HepG2 (cell line): Measurements from ENCODE around the gene ARL4D. TPM values are rescaled to one million over a fixed set of nuclear protein-coding genes. Genes with fewer than 3 reads are reported as not detected.
A peak's percentile ranks its signal among the peaks of the same experiment; 100 is the strongest.

Experiments
- FOXK1 ChIP-seq: sonication (generic); formaldehyde crosslinking; IDR thresholded peaks from 2 replicates; pipeline ENCODE4 v1.4.0; 2020; ENCODE audit warnings: low read depth, missing genetic modification reagents, borderline replicate concordance
- HOXA9 ChIP-seq: sonication (generic); formaldehyde crosslinking; IDR thresholded peaks from 2 replicates; pipeline ENCODE4 v1.8.1; 2022; ENCODE audit warnings: missing genetic modification reagents, mild to moderate bottlenecking, moderate library complexity, borderline replicate concordance
- IRF1 ChIP-seq: sonication (generic); formaldehyde crosslinking; IDR thresholded peaks from 2 replicates; pipeline ENCODE4 v1.4.0; 2020; ENCODE audit warnings: low read depth, mild to moderate bottlenecking, missing genetic modification reagents
- PRDM10 ChIP-seq: sonication (generic); formaldehyde crosslinking; IDR thresholded peaks from 2 replicates; pipeline ENCODE4 v1.4.0; 2020; ENCODE audit warnings: low read depth, missing genetic modification reagents
- RORA ChIP-seq: sonication (generic); formaldehyde crosslinking; IDR thresholded peaks from 2 replicates; pipeline ENCODE4 v1.5.0; 2020; ENCODE audit warnings: mild to moderate bottlenecking, missing genetic modification reagents, moderate library complexity
- ZBTB40 ChIP-seq, 2 experiments: fragments of 450-650 bp in 1 of 2; sonication (generic) in 1 of 2; formaldehyde crosslinking in 1 of 2; IDR thresholded peaks; 2 replicates each; pipeline versions ENCODE4 v1.6.1 to v1.8.0; 2016 to 2022; ENCODE audit warnings: antibody characterized with exemption in 1 of 2, mild to moderate bottlenecking in 1 of 2, missing genetic modification reagents in 1 of 2
- ZFY ChIP-seq: sonication (generic); formaldehyde crosslinking; IDR thresholded peaks from 2 replicates; pipeline ENCODE4 v1.4.0; 2020; ENCODE audit warnings: missing genetic modification reagents
- ZMAT5 ChIP-seq: sonication (generic); formaldehyde crosslinking; IDR thresholded peaks from 2 replicates; pipeline ENCODE4 v1.5.0; 2020; ENCODE audit warnings: mild to moderate bottlenecking, low read depth, missing genetic modification reagents, borderline replicate concordance
- ZNF24 ChIP-seq: fragments of 450-650 bp; IDR thresholded peaks from 2 replicates; pipeline ENCODE4 v1.6.1; 2017; ENCODE audit warnings: antibody characterized with exemption, mild to moderate bottlenecking
- ZNF326 ChIP-seq: sonication (generic); formaldehyde crosslinking; IDR thresholded peaks from 2 replicates; pipeline ENCODE4 v1.4.0; 2020; ENCODE audit warnings: missing genetic modification reagents, borderline replicate concordance
- ZNF350 ChIP-seq: sonication (generic); formaldehyde crosslinking; IDR thresholded peaks from 2 replicates; pipeline ENCODE4 v1.4.0; 2020; ENCODE audit warnings: mild to moderate bottlenecking, low read depth, missing genetic modification reagents, borderline replicate concordance
- ZNF629 ChIP-seq: sonication (generic); formaldehyde crosslinking; conservative IDR thresholded peaks from 2 replicates; pipeline ENCODE4 v1.5.0; 2020; ENCODE audit warnings: missing genetic modification reagents
- ZNF780A ChIP-seq: sonication (generic); formaldehyde crosslinking; IDR thresholded peaks from 2 replicates; pipeline ENCODE4 v1.8.0; 2022; ENCODE audit warnings: mild to moderate bottlenecking, missing genetic modification reagents, moderate library complexity
- polyA plus RNA-seq, 8 experiments: library from polyadenylated mRNA; depleted of rRNA in 3 of 8; stranded (reverse) in 7 of 8; unstranded in 1 of 8; fragments of >200 nt; fragmentation: Illumina TruSeq in 4 of 8; extraction: Trizol in 4 of 8; gene quantifications; 2 replicates each; pipeline versions ENCODE4 v1.2.1 to v1.2.3, GENCODE V29; 2011 to 2016; ENCODE audit warnings: low read depth in 4 of 8, missing spikeins in 1 of 8, mixed read lengths in 1 of 8; ENCODE audit not compliant: insufficient read depth in 1 of 8
- total RNA-seq, 5 experiments: library from RNA; depleted of rRNA; stranded (reverse); fragments of >200 nt; fragmentation: Illumina TruSeq; extraction: Trizol; gene quantifications; 2 replicates each; pipeline ENCODE4 v1.2.3, GENCODE V29; 2016; ENCODE audit warnings: low read depth in 1 of 5

Gene ARL4D
- total and polyA plus RNA-seq, 2 of the 13 experiments (the other 11 are each of a cell fraction or from before 2014, with no cell fraction given), result 9.0 to 25.9 TPM

GRCh38 chr17:43399839-43400328 is 1.1 kb downstream of the ARL4D start (continued):
- no peak for TF ChIP-seq PRDM10
- TF ChIP-seq ZNF326 (CRISPR knock-in tag), result no peak
- TF ChIP-seq FOXK1 (CRISPR knock-in tag), result peak; percentile 32; the same call in 1 of the 2 replicates
- no peak for TF ChIP-seq HOXA9 (CRISPR knock-in tag)
- peak; percentile 23; the same call in 1 of the 2 replicates for TF ChIP-seq ZNF350 (CRISPR knock-in tag)
- TF ChIP-seq ZBTB40 (IDR thresholded peaks at IDR 0.05), result no peak
- peak; percentile 31; the same call in 1 of the 2 replicates for TF ChIP-seq ZBTB40 (CRISPR knock-in tag; IDR thresholded peaks at IDR 0.05)
- TF ChIP-seq IRF1 (CRISPR knock-in tag), result no peak
- no peak for TF ChIP-seq ZNF24
- TF ChIP-seq ZNF629 (CRISPR knock-in tag), result no peak
- no peak for TF ChIP-seq ZNF780A (CRISPR knock-in tag)
- no peak for TF ChIP-seq ZMAT5 (CRISPR knock-in tag)
- TF ChIP-seq RORA (CRISPR knock-in tag), result no peak
- TF ChIP-seq ZFY (CRISPR knock-in tag), result peak; percentile 45; the same call in 1 of the 2 replicates
